ENCODE measurements around the gene PTPMT1.
"Not testable (repeated sequence)": the region's sequence is repeated elsewhere in the genome, so short reads cannot be mapped to it uniquely, and the experiment has no call there.

PTPMT1 gene

GRCh38 chr11:47536915-47537314 is 28.5 kb upstream of the PTPMT1 start:
- Mint-ChIP-seq H3K4me1 (peaks cover 60% of the 10 kb centered on the region), H3K27ac (no peak overlapping the region), H3K4me3 (no peak overlapping the region), H3K27me3 (no peaks in the 10 kb centered on the region), H3K9me3 (peaks cover 4 to 6% of the 10 kb centered on the region in 2 donors)
- no peak for DNase-seq
- no peak for ATAC-seq

GRCh38 chr11:47538741-47539565 is 26.4 kb upstream of the PTPMT1 start:
- peak overlapping the region in 1 of 2 donors; percentile 5 for H3K27ac Mint-ChIP-seq
- peaks cover 4 to 6% of the 10 kb centered on the region in 2 donors for H3K9me3 Mint-ChIP-seq
- DNase-seq: no peak
- no peaks in the 10 kb centered on the region for H3K27me3 Mint-ChIP-seq
- ATAC-seq: no peak
- H3K4me1 Mint-ChIP-seq: peaks cover 62% of the 10 kb centered on the region
- no peak overlapping the region for H3K4me3 Mint-ChIP-seq

- ATAC-seq: no peak
- peaks cover 4 to 6% of the 10 kb centered on the region in 2 donors for H3K9me3 Mint-ChIP-seq
- peak overlapping the region in 1 of 2 donors; percentile 2 for H3K27ac Mint-ChIP-seq
- peaks cover 68% of the 10 kb centered on the region for H3K4me1 Mint-ChIP-seq
- no peak overlapping the region for H3K4me3 Mint-ChIP-seq
- no peaks in the 10 kb centered on the region for H3K27me3 Mint-ChIP-seq
- DNase-seq: no peak
Observed at GRCh38 chr11:47539681-47540039, 25.7 kb upstream of the PTPMT1 start.

GRCh38 chr11:47541070-47541469 is 24.3 kb upstream of the PTPMT1 start:
- DNase-seq (no peak), ATAC-seq (peak; percentile 53)
- Mint-ChIP-seq H3K4me3 (peak overlapping the region; percentile 43 to 72), H3K27me3 (no peaks in the 10 kb centered on the region), H3K4me1 (peaks cover 64% of the 10 kb centered on the region), H3K27ac (peak overlapping the region in 1 of 2 donors; percentile 11), H3K9me3 (peaks cover 4 to 6% of the 10 kb centered on the region in 2 donors)

- peaks cover 72% of the 10 kb centered on the region for H3K4me1 Mint-ChIP-seq
- no peak overlapping the region for H3K27ac Mint-ChIP-seq
- ATAC-seq (no peak), DNase-seq (no peak)
- no peaks in the 10 kb centered on the region for H3K9me3 Mint-ChIP-seq
- H3K4me3 Mint-ChIP-seq: no peak overlapping the region
- H3K27me3 Mint-ChIP-seq: no peaks in the 10 kb centered on the region
Observed at GRCh38 chr11:47545298-47545697, 20.1 kb upstream of the PTPMT1 start.

GRCh38 chr11:47546274-47546673 is 19.1 kb upstream of the PTPMT1 start:
- H3K27me3 Mint-ChIP-seq, H3K4me3 Mint-ChIP-seq, DNase-seq, H3K9me3 Mint-ChIP-seq, H3K27ac Mint-ChIP-seq, ATAC-seq: not testable (repeated sequence)
- peaks cover 72% of the 10 kb centered on the region for H3K4me1 Mint-ChIP-seq

- no peaks in the 10 kb centered on the region for H3K9me3 Mint-ChIP-seq
- H3K4me1 Mint-ChIP-seq: peaks cover 59% of the 10 kb centered on the region
- no peaks in the 10 kb centered on the region for H3K27me3 Mint-ChIP-seq
- peak overlapping the region; percentile 93 to 98 for H3K4me3 Mint-ChIP-seq
- ATAC-seq (no peak), DNase-seq (no peak)
- H3K27ac Mint-ChIP-seq: peak overlapping the region; percentile 34 to 90
Observed at GRCh38 chr11:47550288-47551047, 14.9 kb upstream of the PTPMT1 start.

- DNase-seq: no peak
- H3K27ac Mint-ChIP-seq: peak overlapping the region; percentile 34 to 90
Observed at GRCh38 chr11:47551086-47551485, 14.3 kb upstream of the PTPMT1 start.

GRCh38 chr11:47552056-47552565 is 13.3 kb upstream of the PTPMT1 start:
- H3K4me1 Mint-ChIP-seq: peaks cover 55% of the 10 kb centered on the region
- H3K27me3 Mint-ChIP-seq: no peaks in the 10 kb centered on the region
- peak overlapping the region; percentile 93 to 98 for H3K4me3 Mint-ChIP-seq
- H3K27ac Mint-ChIP-seq: peak overlapping the region; percentile 98 to 99
- no peaks in the 10 kb centered on the region for H3K9me3 Mint-ChIP-seq
- DNase-seq (no peak), ATAC-seq (peak; percentile 17)

More at GRCh38 chr11:47551086-47551485, 14.3 kb upstream of the PTPMT1 start:
- Mint-ChIP-seq H3K27me3 (no peaks in the 10 kb centered on the region), H3K4me3 (peak overlapping the region; percentile 93 to 98), H3K9me3 (no peaks in the 10 kb centered on the region), H3K4me1 (peaks cover 59% of the 10 kb centered on the region)
- ATAC-seq: no peak

- Mint-ChIP-seq H3K4me1 (peaks cover 48% of the 10 kb centered on the region), H3K9me3 (no peaks in the 10 kb centered on the region), H3K27ac (peak within 1 kb of the TSS; percentile 98 to 99), H3K4me3 (peak within 1 kb of the TSS; percentile 93 to 98), H3K27me3 (no peaks in the 10 kb centered on the region)
- DNase-seq (peak; percentile 92 to 93), ATAC-seq (peak; percentile 97)
Observed at GRCh38 chr11:47552566-47553405, 12.6 kb upstream of the PTPMT1 start, which contains the start of gene CELF1. Gene CELF1 (minus strand): TSS chr11:47553132. CDS start chr11:47499523, 53,609 bp downstream.

GRCh38 chr11:47553406-47553743 is 12.0 kb upstream of the PTPMT1 start:
- no peaks in the 10 kb centered on the region for H3K27me3 Mint-ChIP-seq
- peaks cover 42% of the 10 kb centered on the region for H3K4me1 Mint-ChIP-seq
- no peak for DNase-seq
- peak; percentile 56 for ATAC-seq
- H3K4me3 Mint-ChIP-seq: peak overlapping the region; percentile 93 to 98
- peak overlapping the region; percentile 1 to 90 for H3K27ac Mint-ChIP-seq
- no peaks in the 10 kb centered on the region for H3K9me3 Mint-ChIP-seq

GRCh38 chr11:47557004-47557403 is 8.4 kb upstream of the PTPMT1 start:
- H3K4me3 Mint-ChIP-seq, ATAC-seq, DNase-seq, H3K9me3 Mint-ChIP-seq, H3K27me3 Mint-ChIP-seq: not testable (repeated sequence)
- Mint-ChIP-seq H3K4me1 (peaks cover 15% of the 10 kb centered on the region), H3K27ac (peak overlapping the region in 1 of 2 donors; percentile 19)

GRCh38 chr11:47558695-47559094 is 6.7 kb upstream of the PTPMT1 start:
- no peaks in the 10 kb centered on the region for H3K27me3 Mint-ChIP-seq
- ATAC-seq (no peak), DNase-seq (no peak)
- H3K4me1 Mint-ChIP-seq: peaks cover 19% of the 10 kb centered on the region
- no peaks in the 10 kb centered on the region for H3K9me3 Mint-ChIP-seq
- H3K4me3 Mint-ChIP-seq: no peak overlapping the region
- no peak overlapping the region for H3K27ac Mint-ChIP-seq

GRCh38 chr11:47560426-47560825 is 5.0 kb upstream of the PTPMT1 start:
- ATAC-seq: no peak

GRCh38 chr11:47562393-47562792 is 3.0 kb upstream of the PTPMT1 start:
- not testable (repeated sequence) for ATAC-seq, H3K4me3 Mint-ChIP-seq, H3K27me3 Mint-ChIP-seq, DNase-seq, H3K9me3 Mint-ChIP-seq, H3K27ac Mint-ChIP-seq
- peaks cover 36% of the 10 kb centered on the region for H3K4me1 Mint-ChIP-seq

More at GRCh38 chr11:47560426-47560825, 5.0 kb upstream of the PTPMT1 start:
- Mint-ChIP-seq H3K9me3 (no peaks in the 10 kb centered on the region), H3K27ac (no peak overlapping the region), H3K4me3 (no peak overlapping the region), H3K4me1 (peaks cover 27% of the 10 kb centered on the region), H3K27me3 (no peaks in the 10 kb centered on the region)
- no peak for DNase-seq

All from stimulated activated naive CD8-positive, alpha-beta T cell treated with anti-CD3 and anti-CD28 coated beads, Interleukin-15, amount 100 ng/mL, for 72 hours (primary cell).